Right kidney (tissue), 1 donor: ENCODE data around the gene ANKS1A.
"Not testable (repeated sequence)": the region's sequence is repeated elsewhere in the genome, so short reads cannot be mapped to it uniquely, and the experiment has no call there.

Source experiments
- DNase-seq: peaks from one replicate; pipeline ENCODE4 v3.0.0-alpha.2; 2016

The ANKS1A gene

DNA sequence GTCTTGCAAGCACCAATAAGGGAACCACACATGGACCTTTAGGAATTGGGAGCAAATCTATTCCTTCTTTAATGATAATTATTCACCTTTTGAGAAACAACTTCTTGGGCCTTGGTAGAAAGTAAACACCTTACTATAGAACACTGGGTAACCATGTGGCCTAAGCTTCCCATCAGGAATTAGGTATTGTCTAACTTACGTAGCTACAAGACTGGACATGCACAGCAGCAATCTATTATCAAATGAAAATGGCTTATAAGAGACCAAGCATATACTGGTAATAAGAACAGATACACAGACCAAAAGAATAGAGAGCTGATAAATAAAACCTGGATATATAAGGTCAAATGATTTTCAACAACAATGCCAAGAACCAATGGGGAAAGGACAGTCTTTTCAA, 235.3 kb downstream of the ANKS1A start:
- DNase-seq = no peak

GRCh38 chr6:35128042-35128441, 239.0 kb downstream of the ANKS1A start:
- no peak for DNase-seq

- DNase-seq = no peak
These were observed 239.4 kb downstream of the ANKS1A start for GRCh38 chr6:35128496-35128895.

GRCh38 chr6:35136185-35136584, 247.1 kb downstream of the ANKS1A start:
- DNase-seq = no peak

DNA sequence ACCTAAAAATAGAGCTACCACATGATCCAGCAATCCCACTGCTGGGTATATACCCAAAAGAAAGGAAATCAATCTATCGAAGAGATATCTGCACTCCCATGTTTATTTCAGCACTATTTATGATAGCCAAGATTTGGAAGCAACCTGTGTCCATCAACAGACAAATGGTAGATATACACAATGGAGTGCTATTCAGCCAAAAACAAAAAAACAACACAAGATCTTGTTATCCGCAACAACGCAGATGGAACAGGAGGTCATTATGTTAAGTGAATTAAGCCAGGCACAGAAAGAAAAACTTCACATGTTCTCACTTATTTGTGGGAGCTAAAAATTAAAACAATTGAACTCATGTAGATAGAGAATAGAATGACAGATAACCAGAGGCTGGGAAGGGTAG, 249.1 kb downstream of the ANKS1A start:
- not testable (repeated sequence) for DNase-seq

GRCh38 chr6:35139470-35139869, 250.4 kb downstream of the ANKS1A start:
- no peak for DNase-seq

DNA sequence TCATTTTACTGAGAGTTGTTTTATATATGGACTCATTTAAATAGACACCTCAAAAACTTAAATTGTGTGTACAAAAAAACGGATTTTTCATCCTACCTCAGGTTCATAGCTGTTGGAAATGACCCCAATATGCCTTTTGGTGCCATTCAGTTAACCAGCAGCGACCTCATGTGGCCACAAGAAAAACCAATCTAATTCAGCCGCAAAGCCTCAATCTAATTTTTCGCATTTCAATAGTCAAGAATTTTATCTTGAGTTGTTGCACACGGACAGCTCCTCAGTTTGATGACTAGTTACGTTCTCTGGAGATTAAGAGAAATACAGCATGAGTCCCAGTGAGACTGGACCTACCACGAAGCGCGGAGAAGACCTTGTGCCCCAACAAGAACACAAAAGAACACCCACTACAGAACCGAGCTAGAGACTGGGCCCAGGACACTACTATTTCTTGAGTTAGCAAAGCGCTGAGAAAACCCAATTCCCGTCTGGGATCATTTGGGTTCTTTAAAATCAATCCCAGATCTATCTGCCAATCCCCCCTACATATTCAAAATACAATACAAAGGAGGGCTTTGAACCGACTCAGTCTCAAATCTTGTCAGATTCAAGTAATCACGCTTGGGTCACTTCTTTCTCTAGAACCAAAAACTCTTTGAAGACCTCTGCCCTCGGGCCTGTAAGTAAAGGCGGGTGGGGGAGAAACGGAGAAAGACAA, 251.0 kb downstream of the ANKS1A start:
- DNase-seq = peak; percentile 58

- no peak for DNase-seq
These were observed 251.6 kb downstream of the ANKS1A start for GRCh38 chr6:35140639-35141006.
